NCI-H69 (cell line): ENCODE measurements around the gene MLN.
"Not testable (repeated sequence)": the region's sequence is repeated elsewhere in the genome, so short reads cannot be mapped to it uniquely, and the experiment has no call there.

Source experiments
- DNase-seq: peaks from one replicate; lab custom pipeline; 2025; lab: John Stamatoyannopoulos, UW

The MLN gene

GRCh38 chr6:33834401-33835392 is 30.9 kb upstream of the MLN start:
- DNase-seq, result peak; percentile 38

DNA sequence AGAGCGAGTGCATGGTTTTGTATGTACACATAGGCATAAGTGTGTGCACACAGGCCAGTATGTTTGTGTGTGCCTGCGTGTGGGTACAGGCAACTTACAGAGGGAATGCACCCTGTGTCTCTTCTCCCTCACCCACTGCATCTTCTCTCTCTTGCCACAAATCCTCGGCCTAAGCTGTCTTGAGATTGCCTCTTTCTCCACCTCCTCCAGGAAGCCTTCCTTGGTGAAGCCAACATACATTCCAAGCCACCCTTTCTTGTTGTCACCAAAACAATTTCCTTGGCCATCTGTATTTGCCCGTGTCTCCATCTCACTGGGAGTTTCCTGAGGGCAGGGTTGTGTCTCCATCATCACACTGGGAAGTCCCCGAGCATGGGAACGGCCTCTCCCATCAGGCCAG is 29.8 kb upstream of the MLN start:
- no peak for DNase-seq

DNA sequence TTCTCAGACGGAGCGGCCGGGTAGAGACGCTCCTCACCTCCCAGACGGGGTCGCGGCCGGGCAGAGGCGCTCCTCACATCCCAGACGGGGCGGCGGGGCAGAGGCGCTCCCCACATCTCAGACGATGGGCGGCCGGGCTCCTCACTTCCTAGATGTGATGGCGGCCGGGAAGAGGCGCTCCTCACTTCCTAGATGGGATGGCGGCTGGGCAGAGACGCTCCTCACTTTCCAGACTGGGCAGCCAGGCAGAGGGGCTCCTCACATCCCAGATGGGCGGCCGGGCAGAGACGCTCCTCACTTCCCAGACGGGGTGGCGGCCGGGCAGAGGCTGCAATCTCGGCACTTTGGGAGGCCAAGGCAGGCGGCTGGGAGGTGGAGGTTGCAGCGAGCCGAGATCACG is 29.0 kb upstream of the MLN start:
- not testable (repeated sequence) for DNase-seq

GRCh38 chr6:33831725-33832124 is 27.9 kb upstream of the MLN start:
- not testable (repeated sequence) for DNase-seq

- DNase-seq, result no peak
These were observed 26.9 kb upstream of the MLN start for GRCh38 chr6:33830635-33831240.

- DNase-seq, result peak; percentile 91
These were observed 25.2 kb upstream of the MLN start for GRCh38 chr6:33828764-33829731.

GRCh38 chr6:33828452-33828763 is 24.6 kb upstream of the MLN start:
- DNase-seq, result no peak

GRCh38 chr6:33827546-33828451 is 24.0 kb upstream of the MLN start:
- DNase-seq, result peak; percentile 79

GRCh38 chr6:33826537-33826936 is 22.7 kb upstream of the MLN start:
- DNase-seq, result peak; percentile 78

DNA sequence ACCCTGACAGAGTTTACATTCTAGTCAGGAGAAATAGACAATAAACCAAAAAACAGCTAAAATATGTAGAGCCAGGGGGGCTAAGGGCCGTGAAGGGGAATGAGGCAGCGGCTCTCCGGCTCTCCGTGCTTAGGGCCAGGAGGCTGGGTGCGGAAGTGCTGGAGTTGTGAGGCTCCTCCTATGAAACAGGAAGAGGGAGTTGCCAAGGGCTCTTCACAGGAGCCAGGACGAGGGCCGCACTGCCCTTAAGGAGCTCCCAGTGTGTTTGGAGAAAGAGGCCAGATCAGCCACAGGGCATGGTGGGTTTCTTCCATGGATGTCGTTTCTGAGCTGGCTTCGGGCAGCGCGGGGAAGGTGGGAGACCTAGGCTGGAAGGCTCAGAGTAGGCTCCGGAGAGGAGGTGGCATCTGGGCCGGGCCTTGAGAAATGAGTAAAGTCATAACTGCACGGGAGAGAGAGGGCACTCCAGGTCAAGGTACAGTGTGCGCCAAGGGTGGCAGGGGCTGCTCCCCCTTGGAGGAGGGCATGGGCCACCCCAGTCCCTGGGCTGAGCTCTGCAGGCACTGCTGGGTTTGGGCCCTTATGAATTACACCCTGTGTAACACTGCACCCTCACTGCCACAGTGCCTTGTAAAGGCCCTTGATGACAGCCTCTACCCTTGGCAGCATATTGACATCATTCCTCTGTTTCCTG is 20.8 kb upstream of the MLN start:
- DNase-seq, result no peak

DNA sequence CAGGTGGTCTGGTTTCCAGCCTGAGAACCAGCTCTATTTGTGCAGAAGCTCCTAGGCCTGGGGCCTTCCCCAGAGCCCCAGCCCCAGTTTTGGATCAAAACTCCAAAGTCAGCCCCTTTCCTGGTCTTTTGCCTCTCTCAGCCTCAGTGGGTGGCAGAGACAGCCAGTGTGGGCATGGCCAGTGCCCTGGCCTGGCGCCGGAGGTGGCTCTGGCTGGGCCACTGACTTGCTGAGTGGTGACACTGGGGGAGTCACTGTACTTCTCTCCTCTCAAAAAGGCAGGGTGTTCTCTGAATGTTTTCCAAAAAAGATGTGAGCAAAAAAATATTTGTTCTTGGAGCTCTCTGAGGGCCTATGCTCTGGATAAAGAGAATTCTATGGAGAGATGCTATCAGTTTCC is 20.0 kb upstream of the MLN start:
- DNase-seq, result no peak

- peak; percentile 94 for DNase-seq
These were observed 19.0 kb upstream of the MLN start for GRCh38 chr6:33822575-33823395.

DNA sequence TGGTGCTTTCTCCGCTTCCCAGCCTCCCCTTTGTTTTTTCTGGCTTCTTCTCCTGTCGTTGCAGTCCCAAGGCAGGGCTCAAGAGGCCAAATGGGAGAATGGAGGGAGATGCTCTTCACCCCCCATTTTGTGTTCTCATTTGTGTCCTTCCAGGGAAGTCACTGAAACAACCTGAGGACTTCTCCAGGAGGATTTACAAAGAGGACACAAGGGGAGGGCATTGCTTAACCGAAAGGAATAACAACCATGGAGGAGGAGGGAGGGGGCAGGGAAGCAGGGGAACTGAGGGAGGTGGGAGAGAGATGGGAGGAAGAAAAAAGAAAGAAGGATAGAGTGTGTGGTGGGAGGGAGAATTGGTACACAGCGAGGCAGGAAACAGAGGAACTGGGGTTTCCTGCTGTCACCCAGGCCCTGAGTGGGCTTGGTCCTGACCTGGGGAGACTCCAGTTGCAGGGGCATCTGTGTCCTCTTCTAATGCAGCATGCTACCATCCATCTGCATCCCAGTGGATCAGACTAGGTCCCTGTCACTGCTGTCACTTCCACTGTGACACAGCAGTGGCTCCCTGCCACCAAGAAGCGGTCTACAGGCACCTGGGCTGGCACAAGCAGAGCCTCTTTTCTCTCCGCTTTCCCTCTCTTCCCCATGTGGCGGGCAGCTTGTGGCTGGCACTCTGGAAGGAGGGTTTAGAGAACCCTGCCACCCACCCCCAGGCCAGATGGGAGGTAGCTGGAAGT is 17.1 kb upstream of the MLN start:
- DNase-seq, result no peak

DNA sequence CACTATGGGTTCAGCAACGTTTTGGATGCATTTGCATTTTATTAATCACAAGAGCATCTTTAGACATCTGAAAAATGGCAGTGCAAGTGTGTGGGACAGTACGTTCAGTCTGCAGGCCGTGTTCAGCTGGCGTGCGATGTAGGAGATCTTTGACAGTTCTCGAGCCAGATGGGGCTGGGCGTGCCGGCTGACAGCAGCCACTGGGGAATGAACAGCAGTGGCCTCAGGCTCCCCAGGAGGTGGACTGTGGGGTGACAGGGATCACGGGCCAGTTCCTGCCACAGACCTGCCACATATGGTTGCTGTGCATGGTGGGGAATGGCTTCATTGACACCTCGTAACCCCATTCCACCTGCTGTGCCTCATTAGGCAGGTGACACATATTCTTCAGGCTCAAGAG is 16.4 kb upstream of the MLN start:
- peak; percentile 33 for DNase-seq

GRCh38 chr6:33819021-33819420 is 15.2 kb upstream of the MLN start:
- DNase-seq, result no peak

- no peak for DNase-seq
These were observed 14.5 kb upstream of the MLN start for GRCh38 chr6:33818293-33818692.

GRCh38 chr6:33817489-33817888 is 13.7 kb upstream of the MLN start:
- DNase-seq, result no peak

DNA sequence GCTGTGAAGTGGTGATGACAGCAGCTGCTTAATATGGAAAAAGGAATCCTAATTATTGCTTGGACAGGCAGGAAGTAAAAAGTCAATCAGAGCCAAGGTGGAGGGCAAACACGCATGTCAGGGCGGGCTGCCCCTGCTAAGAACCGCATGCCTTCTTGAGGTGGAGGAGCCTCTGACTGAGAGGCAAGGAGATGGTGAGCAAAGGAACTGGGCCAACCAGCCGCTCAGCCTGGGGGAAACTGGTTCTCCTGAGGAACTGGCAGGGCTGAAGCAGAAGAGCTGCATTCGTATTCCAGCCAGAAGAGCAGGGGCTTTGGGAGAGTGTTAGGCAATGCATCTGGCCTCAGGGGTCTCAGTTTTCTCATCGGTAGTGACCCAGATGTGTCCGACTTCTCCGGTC is 13.1 kb upstream of the MLN start:
- no peak for DNase-seq

DNA sequence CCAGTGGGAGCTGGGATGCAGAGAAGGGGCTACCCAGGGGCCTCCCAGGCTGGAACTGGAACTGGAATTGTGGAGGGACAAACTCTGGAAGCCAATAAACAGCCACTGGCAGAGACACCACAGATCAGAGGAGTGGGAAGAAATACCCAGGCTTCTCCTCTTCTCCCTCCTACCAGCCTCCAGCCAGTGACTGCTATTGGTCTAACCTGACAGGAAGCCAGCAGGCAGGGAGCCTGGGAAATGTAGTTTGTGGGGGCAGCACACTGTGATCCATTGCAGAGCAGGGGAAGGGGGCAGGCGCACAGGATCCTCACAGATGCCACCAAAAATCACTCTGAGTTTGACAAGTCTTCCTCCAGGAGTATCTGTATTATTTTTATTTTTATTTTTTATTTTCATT is 12.1 kb upstream of the MLN start:
- DNase-seq, result peak; percentile 87
